ENCODE results near the gene SH3RF1. TPM values are rescaled to one million over a fixed set of nuclear protein-coding genes. Genes with fewer than 3 reads are reported as not detected.

Gene SH3RF1
- total RNA-seq, 1 donor from 2014 or later, result 17.1 TPM

DNA sequence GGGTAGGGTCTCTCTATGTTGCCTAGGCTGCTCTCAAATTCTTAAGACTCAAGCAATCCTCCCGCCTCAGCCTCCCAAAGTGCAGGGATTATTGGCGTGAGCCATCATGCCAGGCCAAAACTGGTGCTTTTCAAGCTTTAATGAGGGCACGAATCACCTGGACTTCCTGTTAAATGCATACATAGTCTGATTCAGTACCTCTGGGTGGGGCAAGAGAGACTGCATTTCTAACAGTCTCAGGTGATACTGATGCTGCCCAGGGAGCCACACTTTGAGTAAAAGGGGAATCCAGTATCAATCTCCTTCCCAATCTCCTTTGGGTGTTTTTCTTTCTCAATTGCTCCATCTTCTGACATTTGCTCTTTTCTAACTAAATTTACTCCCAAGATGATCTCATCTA lies 96.5 kb downstream of the SH3RF1 start:
- H3K9me3 Mint-ChIP-seq, result no peaks in the 10 kb centered on the region
- peaks cover 2% of the 10 kb centered on the region for H3K36me3 Mint-ChIP-seq
- H3K4me3 ChIP-seq, result no peak overlapping the region
- peaks cover 32% of the 10 kb centered on the region for H3K4me1 ChIP-seq
- H3K36me3 ChIP-seq, result no peaks in the 10 kb centered on the region
- TF ChIP-seq, protein P1, sequence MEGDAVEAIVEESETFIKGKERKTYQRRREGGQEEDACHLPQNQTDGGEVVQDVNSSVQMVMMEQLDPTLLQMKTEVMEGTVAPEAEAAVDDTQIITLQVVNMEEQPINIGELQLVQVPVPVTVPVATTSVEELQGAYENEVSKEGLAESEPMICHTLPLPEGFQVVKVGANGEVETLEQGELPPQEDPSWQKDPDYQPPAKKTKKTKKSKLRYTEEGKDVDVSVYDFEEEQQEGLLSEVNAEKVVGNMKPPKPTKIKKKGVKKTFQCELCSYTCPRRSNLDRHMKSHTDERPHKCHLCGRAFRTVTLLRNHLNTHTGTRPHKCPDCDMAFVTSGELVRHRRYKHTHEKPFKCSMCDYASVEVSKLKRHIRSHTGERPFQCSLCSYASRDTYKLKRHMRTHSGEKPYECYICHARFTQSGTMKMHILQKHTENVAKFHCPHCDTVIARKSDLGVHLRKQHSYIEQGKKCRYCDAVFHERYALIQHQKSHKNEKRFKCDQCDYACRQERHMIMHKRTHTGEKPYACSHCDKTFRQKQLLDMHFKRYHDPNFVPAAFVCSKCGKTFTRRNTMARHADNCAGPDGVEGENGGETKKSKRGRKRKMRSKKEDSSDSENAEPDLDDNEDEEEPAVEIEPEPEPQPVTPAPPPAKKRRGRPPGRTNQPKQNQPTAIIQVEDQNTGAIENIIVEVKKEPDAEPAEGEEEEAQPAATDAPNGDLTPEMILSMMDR (IDR thresholded peaks at IDR 0.05), result no peak
- TF ChIP-seq EZH2 (IDR thresholded peaks at IDR 0.05) (no peak), EZH2phosphoT487 (IDR thresholded peaks at IDR 0.05) (no peak)
- H3K9ac ChIP-seq, result no peak overlapping the region
- peaks cover 15% of the 10 kb centered on the region for H3K4me1 Mint-ChIP-seq
- H3K9me3 ChIP-seq (ENCODE audit: low read depth), result no peaks in the 10 kb centered on the region
- H2AFZ ChIP-seq (replicated peaks), result no peak overlapping the region
- H3K27me3 ChIP-seq, result no peaks in the 10 kb centered on the region
- no peaks in the 10 kb centered on the region for H3K27me3 Mint-ChIP-seq (ENCODE audit: insufficient read depth, low read depth)
- H3K79me2 ChIP-seq (ENCODE audit: low read depth), result peaks cover 84% of the 10 kb centered on the region
- H3K4me3 Mint-ChIP-seq, result no peak overlapping the region
- no peak overlapping the region for H3K27ac ChIP-seq
- H3F3A ChIP-seq (ENCODE audit: low read depth), result peaks cover 4% of the 10 kb centered on the region
- no peak overlapping the region for H3K27ac Mint-ChIP-seq
- DNase-seq (ENCODE audit: low spot score), result no peak
- H4K20me1 ChIP-seq (ENCODE audit: low read depth), result no peaks in the 10 kb centered on the region
- no peak overlapping the region for H3K4me2 ChIP-seq

DNA sequence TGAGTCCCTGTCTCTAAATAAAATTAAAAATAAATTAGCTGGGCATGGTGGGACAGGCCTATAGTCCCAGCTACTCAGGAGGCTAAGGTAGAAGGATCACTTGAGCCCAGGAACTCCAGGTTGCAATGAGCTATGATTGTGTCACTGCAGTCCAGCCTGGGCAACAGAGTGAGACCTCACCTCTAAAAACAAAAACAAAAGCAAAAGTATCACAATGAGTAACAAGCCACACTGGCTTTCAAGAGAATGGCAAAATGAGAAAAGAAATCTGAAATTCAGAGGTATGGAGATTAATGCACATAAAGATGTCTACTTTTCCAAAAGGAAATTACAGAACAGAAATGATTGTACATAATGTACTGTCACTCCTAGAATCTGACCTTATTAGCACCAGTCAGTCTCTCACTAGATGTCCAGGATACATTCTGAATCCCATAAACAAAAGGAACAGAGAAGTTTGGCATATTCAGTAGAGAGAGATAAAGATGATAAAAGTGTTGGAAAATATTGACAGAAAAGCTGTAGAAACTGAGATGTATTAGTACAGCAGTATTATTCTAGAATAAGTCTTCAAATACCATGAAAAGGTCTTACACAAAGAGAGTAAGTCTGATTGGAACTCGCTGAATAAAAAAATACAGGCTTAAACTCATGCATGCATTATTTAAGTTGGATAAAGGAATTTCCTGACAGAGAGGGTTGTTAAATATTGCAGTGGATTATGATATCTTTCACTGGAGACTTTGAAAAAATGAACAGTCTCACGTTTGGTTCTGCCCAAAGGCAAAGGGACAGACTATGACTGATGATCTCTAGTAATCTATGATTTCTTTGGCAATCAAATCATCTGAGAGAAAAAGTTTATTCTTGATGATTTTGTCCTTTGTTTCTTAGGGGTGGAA lies 102.5 kb downstream of the SH3RF1 start:
- Mint-ChIP-seq H3K27ac (no peak overlapping the region), H3K4me3 (no peak overlapping the region), H3K27me3 (ENCODE audit: insufficient read depth, low read depth) (no peaks in the 10 kb centered on the region), H3K4me1 (peaks cover 15% of the 10 kb centered on the region), H3K36me3 (peaks cover 7% of the 10 kb centered on the region), H3K9me3 (no peaks in the 10 kb centered on the region)
- no peak overlapping the region for H2AFZ ChIP-seq (replicated peaks)
- H3K4me1 ChIP-seq, result peaks cover 13% of the 10 kb centered on the region
- H3K27ac ChIP-seq, result no peak overlapping the region
- no peaks in the 10 kb centered on the region for H3F3A ChIP-seq (ENCODE audit: low read depth)
- DNase-seq (ENCODE audit: low spot score), result no peak
- H3K27me3 ChIP-seq, result no peaks in the 10 kb centered on the region
- peaks cover 37% of the 10 kb centered on the region for H3K79me2 ChIP-seq (ENCODE audit: low read depth)
- no peak for TF ChIP-seq EZH2 (IDR thresholded peaks at IDR 0.05)
- TF ChIP-seq, protein P1 (IDR thresholded peaks at IDR 0.05), result no peak
- TF ChIP-seq EZH2phosphoT487 (IDR thresholded peaks at IDR 0.05), result no peak
- no peaks in the 10 kb centered on the region for H4K20me1 ChIP-seq (ENCODE audit: low read depth)
- no peaks in the 10 kb centered on the region for H3K36me3 ChIP-seq
- H3K9ac ChIP-seq, result no peak overlapping the region
- no peak overlapping the region for H3K4me3 ChIP-seq
- no peaks in the 10 kb centered on the region for H3K9me3 ChIP-seq (ENCODE audit: low read depth)
- no peak overlapping the region for H3K4me2 ChIP-seq

DNA sequence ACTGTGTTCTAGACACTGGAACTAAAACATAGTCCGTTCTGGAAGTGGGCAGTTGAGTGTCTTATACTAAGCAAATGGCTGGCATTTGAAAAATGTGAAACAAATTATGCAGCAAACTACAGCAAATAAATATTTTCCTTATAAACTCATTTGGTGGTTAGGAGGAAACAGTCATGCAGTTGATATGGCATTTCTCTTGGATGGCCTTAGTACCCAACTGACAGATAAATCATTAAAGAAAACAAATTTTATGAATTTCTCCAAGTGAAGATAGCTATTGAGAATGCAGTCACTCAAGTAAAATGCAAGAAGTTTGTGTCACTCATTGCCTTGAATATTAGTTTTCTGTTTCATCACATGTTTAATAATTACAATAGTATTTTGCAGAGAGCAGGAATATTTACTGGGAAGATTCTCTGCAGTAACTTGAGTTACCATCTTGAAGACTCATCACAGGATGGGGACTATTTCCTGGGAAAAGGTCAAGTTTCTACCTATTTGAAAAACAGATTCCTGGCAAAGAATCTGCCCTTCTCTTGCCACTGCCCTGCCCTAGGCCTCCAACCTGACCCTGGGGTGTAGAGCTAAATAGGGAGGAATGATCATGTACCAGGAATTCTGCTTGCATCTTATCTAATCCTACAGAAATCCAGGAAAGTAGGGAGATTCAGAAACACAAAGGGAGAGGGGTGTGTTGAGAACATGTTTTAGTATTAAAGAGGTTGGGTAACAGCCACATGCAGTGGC lies 105.9 kb downstream of the SH3RF1 start:
- Histone ChIP-seq H2AFZ (replicated peaks) (no peak overlapping the region), H3K79me2 (ENCODE audit: low read depth) (peaks cover 34% of the 10 kb centered on the region), H3K4me2 (no peak overlapping the region), H3K4me1 (peaks cover 8% of the 10 kb centered on the region), H3K36me3 (no peaks in the 10 kb centered on the region), H3K4me3 (no peak overlapping the region), H3K9me3 (ENCODE audit: low read depth) (no peaks in the 10 kb centered on the region), H3K9ac (no peak overlapping the region), H3F3A (ENCODE audit: low read depth) (no peaks in the 10 kb centered on the region), H3K27ac (no peak overlapping the region), H4K20me1 (ENCODE audit: low read depth) (peaks cover 26% of the 10 kb centered on the region), H3K27me3 (no peaks in the 10 kb centered on the region)
- Mint-ChIP-seq H3K27ac (no peak overlapping the region), H3K9me3 (no peaks in the 10 kb centered on the region), H3K4me3 (no peak overlapping the region), H3K36me3 (peaks cover 5% of the 10 kb centered on the region), H3K27me3 (ENCODE audit: insufficient read depth, low read depth) (no peaks in the 10 kb centered on the region), H3K4me1 (peaks cover 28% of the 10 kb centered on the region)
- TF ChIP-seq, protein P1 (IDR thresholded peaks at IDR 0.05), result no peak
- TF ChIP-seq EZH2phosphoT487 (IDR thresholded peaks at IDR 0.05) (no peak), EZH2 (IDR thresholded peaks at IDR 0.05) (no peak)
- DNase-seq (ENCODE audit: low spot score), result no peak

Measured in neural progenitor cell (in vitro differentiated cells).